ENCODE measurements around the gene SOWAHA.

GRCh38 chr5:132776131-132776937 is 36.8 kb upstream of the SOWAHA start:
- TF ChIP-seq CTCF (IDR thresholded peaks at IDR 0.05; ENCODE audit: insufficient read depth, low read length, poor library complexity, severe bottlenecking) (no peak), EZH2phosphoT487 (conservative IDR thresholded peaks at IDR 0.05; ENCODE audit: low read length) (no peak)
